Left hindlimb (tissue), 1 donor: ENCODE data around the gene MAP4K4.
"Not testable (repeated sequence)": the region's sequence is repeated elsewhere in the genome, so short reads cannot be mapped to it uniquely, and the experiment has no call there.

ENCODE experiments used
- DNase-seq: peaks from one replicate; pipeline ENCODE4 v3.0.0-alpha.2; 2018

MAP4K4 gene

GRCh38 chr2:101881131-101881530 is 183.6 kb downstream of the MAP4K4 start:
- DNase-seq = no peak

DNA sequence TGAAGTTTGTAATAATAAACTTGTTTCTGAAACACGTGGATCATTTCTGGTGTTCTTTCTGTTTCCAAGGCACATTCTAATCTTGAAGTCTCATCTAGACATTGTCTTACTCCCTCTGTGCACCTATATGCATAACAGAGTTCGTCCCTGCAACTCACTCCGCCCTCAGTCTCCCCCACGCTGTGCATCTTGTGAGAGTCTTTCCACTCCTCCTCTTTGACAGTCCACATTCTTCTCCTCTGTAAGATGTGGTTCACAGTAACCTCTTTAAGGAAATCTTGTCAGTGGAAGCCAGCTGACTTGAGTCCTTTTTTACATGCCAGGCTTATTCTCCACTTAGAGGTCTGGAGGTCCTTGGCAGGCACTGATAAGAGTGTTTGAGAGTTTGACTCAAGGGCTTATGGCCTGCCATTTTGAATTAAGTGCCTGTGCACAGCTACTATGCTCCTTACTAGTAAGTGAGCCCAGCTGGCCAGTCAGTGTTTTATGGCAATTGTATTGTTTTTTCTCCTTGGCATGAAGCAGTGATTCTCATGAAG is 185.3 kb downstream of the MAP4K4 start:
- no peak for DNase-seq

GRCh38 chr2:101883860-101884259 is 186.4 kb downstream of the MAP4K4 start:
- no peak for DNase-seq

DNA sequence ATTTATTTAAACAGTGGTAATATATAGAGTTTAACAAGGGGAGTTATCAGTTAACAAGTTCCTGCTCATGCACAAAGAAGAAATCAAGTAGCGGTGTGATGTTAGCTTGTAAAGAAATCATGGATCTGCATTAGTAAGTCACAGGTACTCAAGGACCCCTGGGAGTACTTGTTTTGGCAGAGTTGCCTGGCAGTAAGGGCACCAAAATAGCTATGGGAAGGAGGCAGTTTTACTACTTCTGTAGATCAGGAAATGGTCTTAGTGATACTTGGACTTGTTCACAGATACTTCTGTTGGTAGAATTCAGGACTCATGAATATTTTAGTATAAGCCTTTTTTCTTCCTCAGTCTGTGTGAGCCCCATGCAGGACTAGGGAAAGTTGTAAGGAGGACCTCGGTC is 186.9 kb downstream of the MAP4K4 start:
- DNase-seq = no peak

- DNase-seq = no peak
These were observed 189.8 kb downstream of the MAP4K4 start for GRCh38 chr2:101887328-101887727.

DNA sequence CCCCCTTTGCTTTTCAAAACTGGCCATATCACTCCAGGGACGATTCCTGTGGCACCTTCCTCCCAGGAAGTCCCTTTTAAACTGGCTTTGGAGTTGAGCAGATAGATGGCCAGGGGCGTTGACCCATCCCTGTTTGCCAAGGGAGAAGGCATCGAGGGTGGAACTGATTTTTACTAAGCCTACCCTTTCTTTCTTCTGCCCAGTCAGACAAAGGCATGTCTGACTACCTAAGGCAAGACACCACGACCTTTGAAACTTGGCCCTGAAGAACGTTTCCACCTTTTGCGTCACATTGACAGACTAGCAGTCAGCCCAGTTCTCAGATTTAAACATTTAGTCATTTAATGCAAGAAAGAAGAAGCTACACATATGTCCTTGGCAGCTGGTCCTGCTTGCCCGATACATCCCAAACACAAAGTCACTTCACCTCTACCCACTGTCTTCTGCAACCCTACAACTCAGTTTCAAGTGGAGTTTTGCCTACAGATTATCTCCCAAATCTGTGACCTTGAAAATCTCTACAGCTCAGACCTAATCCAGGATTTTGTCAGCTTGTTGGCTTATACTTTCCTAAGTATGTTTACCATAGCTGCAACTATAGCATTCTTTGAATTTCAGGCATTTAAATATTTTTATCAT is 192.1 kb downstream of the MAP4K4 start:
- DNase-seq = no peak

GRCh38 chr2:101892377-101892776 is 194.9 kb downstream of the MAP4K4 start:
- no peak for DNase-seq

DNA sequence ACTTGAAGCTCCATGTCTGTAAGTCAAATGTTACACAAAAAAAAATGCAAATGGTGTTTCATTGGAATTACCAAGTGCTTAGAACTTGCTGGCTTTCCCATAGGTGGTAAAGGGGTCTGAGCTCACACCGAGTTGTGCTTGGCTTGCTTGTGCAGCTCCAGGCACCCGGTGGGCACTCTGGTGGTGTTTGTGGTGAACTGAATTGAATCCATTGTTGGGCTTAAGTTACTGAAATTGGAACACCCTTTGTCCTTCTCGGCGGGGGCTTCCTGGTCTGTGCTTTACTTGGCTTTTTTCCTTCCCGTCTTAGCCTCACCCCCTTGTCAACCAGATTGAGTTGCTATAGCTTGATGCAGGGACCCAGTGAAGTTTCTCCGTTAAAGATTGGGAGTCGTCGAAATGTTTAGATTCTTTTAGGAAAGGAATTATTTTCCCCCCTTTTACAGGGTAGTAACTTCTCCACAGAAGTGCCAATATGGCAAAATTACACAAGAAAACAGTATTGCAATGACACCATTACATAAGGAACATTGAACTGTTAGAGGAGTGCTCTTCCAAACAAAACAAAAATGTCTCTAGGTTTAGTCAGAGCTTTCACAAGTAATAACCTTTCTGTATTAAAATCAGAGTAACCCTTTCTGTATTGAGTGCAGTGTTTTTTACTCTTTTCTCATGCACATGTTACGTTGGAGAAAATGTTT is 196.3 kb downstream of the MAP4K4 start:
- no peak for DNase-seq

GRCh38 chr2:101895039-101895438 is 197.5 kb downstream of the MAP4K4 start:
- no peak for DNase-seq

DNA sequence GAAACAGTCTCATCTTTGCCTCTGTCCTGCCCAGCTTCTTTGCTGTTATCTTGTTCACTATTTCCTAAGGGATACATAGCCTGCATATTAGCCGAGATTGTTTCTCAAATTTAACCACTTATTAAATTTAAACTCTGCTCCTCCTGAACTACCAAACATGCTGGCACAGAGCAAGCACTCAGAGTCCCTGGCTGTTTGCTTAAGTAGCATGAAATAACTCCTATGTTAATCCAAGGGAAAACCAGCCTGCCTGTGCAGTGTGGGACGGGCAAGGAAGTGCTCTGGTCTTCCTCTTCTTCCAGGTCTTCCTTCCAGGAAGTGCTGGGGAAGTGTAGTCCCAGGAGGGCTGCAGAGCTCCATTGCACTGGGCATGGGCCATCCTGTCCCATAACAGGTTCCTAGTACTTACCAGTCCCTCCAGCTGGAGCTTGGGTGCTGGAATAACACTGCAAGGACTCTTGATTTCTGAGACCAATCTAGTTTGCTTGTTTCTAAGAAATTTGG is 198.4 kb downstream of the MAP4K4 start:
- DNase-seq = no peak

DNA sequence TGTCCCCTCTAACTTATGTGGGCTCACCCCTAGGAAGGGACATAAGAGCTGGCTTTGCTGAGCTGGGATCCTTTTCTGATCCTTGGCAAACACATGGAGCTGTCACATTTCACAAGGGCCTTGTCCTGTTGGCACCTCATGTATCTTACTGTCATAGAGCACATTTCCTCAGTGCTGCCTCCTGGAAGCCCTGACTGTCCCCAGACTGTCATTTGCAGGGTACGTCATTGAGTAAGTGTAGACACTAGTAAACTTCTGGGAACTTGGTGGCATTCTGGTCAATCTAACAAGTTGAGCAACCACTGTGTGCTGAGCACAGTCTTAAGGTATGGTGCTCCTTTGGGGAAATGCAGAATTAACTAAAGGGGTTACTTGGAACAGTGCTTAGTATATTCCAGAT is 199.8 kb downstream of the MAP4K4 start:
- no peak for DNase-seq

DNA sequence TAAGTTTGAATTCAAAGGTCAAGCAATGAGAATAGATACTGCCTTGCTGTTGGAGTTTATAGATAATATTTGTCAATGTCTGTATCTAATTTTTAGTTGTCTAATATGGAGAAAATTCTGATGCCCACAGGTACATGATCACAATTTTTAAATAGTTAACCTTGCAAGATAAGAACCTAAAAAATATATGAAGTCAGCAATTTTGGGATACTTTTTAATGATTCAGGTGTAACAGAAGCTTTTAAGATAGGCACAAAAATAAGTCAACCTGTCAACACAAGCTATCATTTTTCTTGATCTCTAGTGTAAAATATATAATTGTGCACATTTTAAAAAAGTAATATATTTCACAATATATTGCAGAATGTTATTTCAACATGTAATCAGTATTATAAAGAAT is 201.8 kb downstream of the MAP4K4 start:
- DNase-seq = no peak

- DNase-seq = no peak
These were observed 202.4 kb downstream of the MAP4K4 start for GRCh38 chr2:101899871-101900270.

DNA sequence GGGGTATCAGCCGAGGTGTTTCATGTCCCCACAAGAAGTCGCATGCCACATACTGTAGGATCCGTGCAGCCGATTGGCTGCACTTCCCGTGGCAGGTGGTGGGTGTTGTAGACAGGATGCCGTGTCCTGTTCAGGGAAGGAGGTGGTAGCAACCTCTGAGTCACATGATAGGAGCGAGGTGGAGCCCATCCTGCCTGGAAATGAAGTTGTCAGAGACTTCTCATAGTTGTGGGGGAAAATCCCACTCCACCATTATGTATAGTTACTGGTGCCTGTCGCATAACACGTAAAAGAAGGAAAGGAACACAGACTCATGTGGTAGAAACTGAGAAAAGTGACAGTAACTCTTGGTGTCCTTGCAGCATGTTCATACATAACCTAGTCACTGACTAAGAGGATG is 202.9 kb downstream of the MAP4K4 start:
- no peak for DNase-seq

DNA sequence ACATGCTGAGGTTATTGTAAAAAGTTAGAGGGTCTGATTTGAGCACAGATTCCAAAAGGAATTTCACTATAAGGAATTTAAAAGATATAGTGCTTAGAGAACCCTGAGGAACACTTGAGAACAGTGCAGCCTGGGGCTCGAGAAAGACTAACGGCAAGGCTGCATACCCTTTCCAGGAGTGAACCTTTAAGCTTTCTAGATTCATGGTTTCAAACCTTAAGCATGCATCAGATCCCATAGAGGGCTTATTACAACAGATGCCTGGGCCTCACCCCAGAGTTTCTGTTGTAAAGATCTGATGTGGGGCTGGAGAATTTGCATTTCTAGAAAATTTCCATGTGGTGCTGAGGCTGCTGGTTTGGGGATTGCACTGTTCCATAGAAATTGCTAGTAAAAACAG is 203.7 kb downstream of the MAP4K4 start:
- no peak for DNase-seq

GRCh38 chr2:101902169-101902568 is 204.7 kb downstream of the MAP4K4 start:
- no peak for DNase-seq

DNA sequence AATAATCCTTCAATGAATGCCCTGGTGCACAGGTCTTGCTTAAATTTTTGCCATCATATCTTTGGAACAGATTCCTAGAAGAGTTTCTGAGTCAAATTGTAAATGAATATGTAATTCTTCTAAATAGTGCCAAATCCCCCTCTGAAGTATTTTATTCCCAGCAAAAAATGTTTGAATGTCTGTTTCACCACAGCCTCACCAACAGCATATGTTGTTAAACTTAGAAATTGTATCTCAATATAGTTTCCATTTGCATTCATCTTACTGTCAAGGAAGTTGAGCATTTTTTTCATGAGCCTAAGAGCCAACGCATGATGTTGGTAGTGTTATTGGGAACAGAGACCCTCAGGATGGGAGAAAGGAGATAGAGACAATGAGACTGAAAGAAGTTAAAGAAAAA is 207.4 kb downstream of the MAP4K4 start:
- no peak for DNase-seq

DNA sequence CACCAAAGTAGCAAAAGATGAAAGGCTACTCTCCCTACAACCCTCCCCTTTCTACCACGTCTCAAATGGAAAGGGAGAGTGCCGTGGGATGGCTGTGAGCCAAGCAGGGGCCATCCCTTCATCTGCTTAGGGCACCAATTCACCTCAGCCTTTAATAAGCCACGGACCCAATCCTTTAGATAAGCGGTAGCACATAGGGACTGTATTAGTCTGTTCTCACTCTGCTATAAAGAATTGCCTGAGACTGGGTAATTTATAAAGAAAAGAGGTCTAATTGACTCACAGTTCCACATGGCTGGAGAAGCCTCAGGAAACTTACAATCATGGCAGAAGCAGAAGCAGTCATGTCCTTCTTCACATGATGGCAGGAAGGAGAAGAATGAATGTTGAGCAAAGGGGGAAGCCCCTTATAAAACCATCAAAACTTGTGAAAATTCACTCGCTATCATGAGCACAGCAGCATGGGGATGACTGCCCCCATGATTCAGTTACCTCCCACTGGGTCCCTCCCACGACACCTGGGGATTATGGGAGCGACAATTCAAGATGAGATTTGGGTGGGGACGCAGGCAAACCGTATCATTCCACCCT is 208.3 kb downstream of the MAP4K4 start:
- DNase-seq = no peak

GRCh38 chr2:101909760-101910159 is 212.3 kb downstream of the MAP4K4 start:
- no peak for DNase-seq

DNA sequence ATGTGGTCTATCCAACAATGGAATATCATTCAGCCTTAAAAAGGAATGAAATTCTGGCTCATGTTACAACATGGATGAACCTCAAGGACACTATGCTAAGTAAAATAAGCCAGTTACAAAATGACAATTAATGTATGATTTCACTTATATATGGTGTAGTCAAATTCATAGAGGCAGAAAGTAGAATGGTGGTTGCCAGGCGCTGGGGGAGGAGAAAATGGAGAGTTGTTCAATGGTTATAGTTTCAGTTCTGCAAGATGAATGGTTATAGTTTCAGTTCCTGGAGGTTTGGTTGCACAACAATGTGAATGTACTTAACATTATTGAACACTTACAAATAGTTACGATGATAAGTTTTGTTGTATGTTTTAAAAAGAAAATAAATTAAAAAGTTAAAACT is 215.0 kb downstream of the MAP4K4 start:
- no peak for DNase-seq

- no peak for DNase-seq
These were observed 223.9 kb downstream of the MAP4K4 start for GRCh38 chr2:101921319-101921952.

DNA sequence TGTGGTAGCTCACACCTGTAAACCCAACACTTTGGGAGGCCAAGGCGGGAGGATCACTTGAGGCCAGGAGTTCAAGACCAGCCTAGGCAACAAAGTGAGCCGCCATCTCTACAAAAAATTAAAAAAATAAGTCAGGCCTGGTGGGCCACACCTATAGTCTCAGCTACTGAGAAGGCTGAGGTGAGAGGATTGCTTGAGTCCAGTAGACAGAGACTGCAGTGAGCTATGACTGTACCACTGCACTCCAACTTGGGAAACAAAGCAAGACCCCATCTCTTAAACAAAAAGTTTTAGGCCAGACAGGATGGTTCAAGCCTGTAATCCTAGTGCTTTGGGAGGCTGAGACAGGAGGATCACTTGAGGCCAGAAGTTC is 224.4 kb downstream of the MAP4K4 start:
- no peak for DNase-seq

GRCh38 chr2:101924311-101924710 is 226.8 kb downstream of the MAP4K4 start:
- not testable (repeated sequence) for DNase-seq

DNA sequence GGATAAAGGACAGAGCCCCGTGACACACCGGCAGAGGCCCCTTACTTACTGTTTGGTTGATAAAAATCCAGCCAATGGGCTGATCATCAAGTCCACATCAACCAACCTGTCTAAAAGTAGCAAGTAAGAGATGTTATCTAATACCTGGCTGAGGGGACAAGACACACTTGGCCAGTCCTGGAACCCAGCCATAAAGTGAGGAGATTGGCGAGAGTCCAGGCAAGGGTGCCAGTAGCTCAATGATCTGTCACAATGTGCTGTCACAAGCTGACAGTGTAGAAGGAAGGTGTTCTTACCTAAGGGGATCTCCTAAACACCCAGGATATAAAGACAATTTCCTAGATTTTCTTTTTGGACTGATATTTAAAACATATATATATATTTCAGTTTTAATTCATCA is 232.5 kb downstream of the MAP4K4 start:
- DNase-seq = no peak
